ENCODE data around the gene EXOC3L2. TPM values are rescaled to one million over a fixed set of nuclear protein-coding genes. Genes with fewer than 3 reads are reported as not detected.

Gene EXOC3L2
- total RNA-seq, 1 experiment from 2014 or later: 0.61 TPM

DNA sequence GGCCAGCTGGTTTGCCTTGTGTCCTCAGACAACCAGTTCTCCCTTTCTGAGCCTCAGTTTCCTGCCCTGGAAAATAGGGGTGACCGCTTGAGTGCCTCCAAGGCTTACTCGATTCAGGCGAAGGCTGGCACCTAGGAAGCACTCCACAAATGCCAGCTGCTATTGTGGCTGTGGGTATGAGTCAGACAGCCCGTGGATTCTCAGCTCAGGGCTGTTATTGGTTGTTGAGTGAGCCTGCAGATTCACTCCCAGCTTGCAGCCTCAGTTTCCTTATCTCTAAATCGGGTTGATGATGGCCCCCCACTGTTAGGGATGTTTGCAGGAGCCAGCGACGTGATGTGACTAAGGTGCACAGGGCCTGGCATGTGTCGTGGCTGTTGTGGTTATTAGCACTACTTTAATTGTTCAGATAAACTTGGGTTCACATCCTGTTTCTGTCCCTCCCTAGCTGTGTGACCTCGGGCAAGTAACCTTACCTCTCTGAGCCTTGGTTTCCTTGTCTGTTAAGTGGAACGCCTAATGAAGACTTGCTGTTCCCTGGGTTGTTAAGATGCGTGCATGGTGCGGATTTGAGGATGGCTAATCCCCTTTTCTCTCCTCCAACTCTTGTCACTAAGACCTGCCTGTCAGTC lies 8.3 kb upstream of the EXOC3L2 start:
- Mint-ChIP-seq H3K27me3 (ENCODE audit: low read depth) (peaks cover 21% of the 10 kb centered on the region), H3K4me1 (peaks cover 16 to 23% of the 10 kb centered on the region in 2 experiments), H3K9me3 (no peaks in the 10 kb centered on the region; a peak in 2 of 5 replicates), H3K27ac (0 out of 7 replicates have a peak overlapping the region, but pooled peaks of 1 of the 3 experiments have one; percentile 26), H3K36me3 (ENCODE audit: insufficient read depth in 1 of 3, low read depth in 3 of 3) (peaks cover 3 to 7% (median 4%) of the 10 kb centered on the region in 3 experiments; a peak in 3 of 7 replicates), H3K4me3 (peak overlapping the region; percentile 83 to 84; a peak in 4 of 5 replicates)
- Histone ChIP-seq H2BK120ac (ENCODE audit: low read depth, low read length, poor library complexity, severe bottlenecking) (no peak overlapping the region), H3T11ph (ENCODE audit: low read length) (no peak overlapping the region), H2BK15ac (ENCODE audit: low read depth, low read length) (no peak overlapping the region), H2AFZ (ENCODE audit: low read length) (no peak overlapping the region), H3K23me2 (ENCODE audit: insufficient read length, low read depth, low read length, poor library complexity, severe bottlenecking) (peaks cover 12% of the 10 kb centered on the region), H3K4me1 (ENCODE audit: insufficient read depth, low read length) (no peaks in the 10 kb centered on the region), H3K27me3 (ENCODE audit: insufficient read depth, low read length) (peaks cover 2% of the 10 kb centered on the region; the same call in 1 of the 2 replicates), H3K27ac (ENCODE audit: insufficient read length, low read depth, low read length) (no peak overlapping the region), H3K79me1 (ENCODE audit: insufficient read depth, low read depth, low read length, poor library complexity, severe bottlenecking) (peaks cover 7% of the 10 kb centered on the region), H3K14ac (ENCODE audit: insufficient read depth, low read length) (no peak overlapping the region; the same call in 1 of the 2 replicates), H3K9ac (ENCODE audit: extremely low read depth, insufficient read length, low read length) (no peak overlapping the region), H2BK20ac (ENCODE audit: low read depth, low read length, poor library complexity, severe bottlenecking) (no peak overlapping the region), H4K20me1 (ENCODE audit: control insufficient read depth, insufficient read depth, insufficient read length) (no peaks in the 10 kb centered on the region), H3K4me2 (ENCODE audit: insufficient read depth, insufficient read length, low read length) (no peak overlapping the region), H2BK12ac (ENCODE audit: insufficient read length, low read depth, low read length) (no peak overlapping the region), H4K5ac (ENCODE audit: insufficient read length, low read depth, low read length) (no peak overlapping the region), H2AK5ac (ENCODE audit: insufficient read length, low read length) (no peak overlapping the region), H3K4ac (ENCODE audit: low read depth, low read length) (no peak overlapping the region), H3K9me3 (ENCODE audit: control insufficient read depth, low read depth, low read length) (no peaks in the 10 kb centered on the region), H3K79me2 (ENCODE audit: insufficient read depth, low read length) (no peaks in the 10 kb centered on the region), H3K18ac (ENCODE audit: insufficient read length, low read depth, low read length) (no peak overlapping the region), H3K23ac (ENCODE audit: insufficient read length, low read depth, low read length) (no peak overlapping the region), H2BK5ac (ENCODE audit: insufficient read length, low read length) (no peak overlapping the region), H3K56ac (ENCODE audit: insufficient read length, low read depth, low read length) (no peak overlapping the region), H4K91ac (ENCODE audit: insufficient read length, low read depth, low read length) (no peak overlapping the region), H4K8ac (replicated peaks; ENCODE audit: insufficient read length, low read depth, low read length) (no peak overlapping the region)
- WGBS (ENCODE audit: extremely low coverage, insufficient read length, low lambda C conversion rate): no CpG with 5 or more reads among the region's 12 CpGs
- DNase-seq: no peak
- TF ChIP-seq, protein P1, sequence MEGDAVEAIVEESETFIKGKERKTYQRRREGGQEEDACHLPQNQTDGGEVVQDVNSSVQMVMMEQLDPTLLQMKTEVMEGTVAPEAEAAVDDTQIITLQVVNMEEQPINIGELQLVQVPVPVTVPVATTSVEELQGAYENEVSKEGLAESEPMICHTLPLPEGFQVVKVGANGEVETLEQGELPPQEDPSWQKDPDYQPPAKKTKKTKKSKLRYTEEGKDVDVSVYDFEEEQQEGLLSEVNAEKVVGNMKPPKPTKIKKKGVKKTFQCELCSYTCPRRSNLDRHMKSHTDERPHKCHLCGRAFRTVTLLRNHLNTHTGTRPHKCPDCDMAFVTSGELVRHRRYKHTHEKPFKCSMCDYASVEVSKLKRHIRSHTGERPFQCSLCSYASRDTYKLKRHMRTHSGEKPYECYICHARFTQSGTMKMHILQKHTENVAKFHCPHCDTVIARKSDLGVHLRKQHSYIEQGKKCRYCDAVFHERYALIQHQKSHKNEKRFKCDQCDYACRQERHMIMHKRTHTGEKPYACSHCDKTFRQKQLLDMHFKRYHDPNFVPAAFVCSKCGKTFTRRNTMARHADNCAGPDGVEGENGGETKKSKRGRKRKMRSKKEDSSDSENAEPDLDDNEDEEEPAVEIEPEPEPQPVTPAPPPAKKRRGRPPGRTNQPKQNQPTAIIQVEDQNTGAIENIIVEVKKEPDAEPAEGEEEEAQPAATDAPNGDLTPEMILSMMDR (conservative IDR thresholded peaks at IDR 0.05): no peak

Data from H9 (cell line).